Neural cell (in vitro differentiated cells): ENCODE results near the gene SHTN1. TPM values are rescaled to one million over a fixed set of nuclear protein-coding genes. Genes with fewer than 3 reads are reported as not detected.

Experiments
- H2AFZ ChIP-seq: fragments of 200-600, 300-800 bp; sonication (generic), shearing (Covaris generic); 2 replicates; pipeline ENCODE4 v1.6.0; 2014; ENCODE audit warnings: low read depth, mild to moderate bottlenecking, antibody characterized with exemption, low read length, moderate library complexity
- H3F3A ChIP-seq: fragments of 200-600 bp; shearing (Covaris generic); 2 replicates; pipeline ENCODE4 v1.6.1; 2016; ENCODE audit warnings: mild to moderate bottlenecking, moderate library complexity, mixed read lengths, antibody characterized with exemption, low read length; ENCODE audit not compliant: insufficient read depth, poor library complexity, severe bottlenecking
- H3K27ac ChIP-seq: fragments of 200-600, 300-800 bp; sonication (generic), shearing (Covaris generic); 2 replicates; pipeline ENCODE4 v1.5.1; 2014; ENCODE audit warnings: mild to moderate bottlenecking, low read length, moderate library complexity
- H3K27me3 ChIP-seq: fragments of 300-800, 200-600 bp; sonication (generic), shearing (Covaris generic); 2 replicates; pipeline ENCODE4 v1.6.0; 2014; ENCODE audit warnings: mild to moderate bottlenecking, low read depth, low read length, moderate library complexity; ENCODE audit not compliant: insufficient read depth
- H3K36me3 ChIP-seq: fragments of 300-800, 200-600 bp; sonication (generic), shearing (Covaris generic); 2 replicates; pipeline ENCODE4 v1.5.1; 2014; ENCODE audit warnings: mild to moderate bottlenecking, antibody characterized with exemption, low read length, moderate library complexity; ENCODE audit not compliant: insufficient read depth
- H3K4me2 ChIP-seq: fragments of 300-800, 200-600 bp; sonication (generic), shearing (Covaris generic); 2 replicates; pipeline ENCODE4 v1.6.0; 2014; ENCODE audit warnings: mild to moderate bottlenecking, low read length
- H3K4me3 ChIP-seq: fragments of 300-800, 200-600 bp; sonication (generic), shearing (Covaris generic); 2 replicates; pipeline ENCODE4 v1.5.1; 2014; ENCODE audit warnings: mild to moderate bottlenecking, low read length, moderate library complexity
- H3K79me2 ChIP-seq: fragments of 200-600 bp; shearing (Covaris generic); replicated peaks from 2 replicates; pipeline ENCODE4 v1.6.0; 2014; ENCODE audit warnings: mild to moderate bottlenecking, low read length, moderate library complexity; ENCODE audit not compliant: insufficient read depth
- H3K9ac ChIP-seq: fragments of 300-800, 200-600 bp; sonication (generic), shearing (Covaris generic); 2 replicates; pipeline ENCODE4 v1.6.1; 2016; ENCODE audit warnings: mild to moderate bottlenecking, low read length, mixed read lengths
- H3K9me2 ChIP-seq: fragments of 200-600 bp; shearing (Covaris generic); 2 replicates; pipeline ENCODE4 v1.6.1; 2016; ENCODE audit warnings: mild to moderate bottlenecking, low read length, mixed read lengths; ENCODE audit not compliant: insufficient read depth
- H3K9me3 ChIP-seq: fragments of 200-600, 300-800 bp; sonication (generic), shearing (Covaris generic); 2 replicates; pipeline ENCODE4 v1.6.1; 2016; ENCODE audit warnings: mild to moderate bottlenecking, mixed run types, low read length, moderate library complexity, mixed read lengths
- H4K20me1 ChIP-seq: fragments of 200-600 bp; shearing (Covaris generic); 2 replicates; pipeline ENCODE4 v1.6.1; 2016; ENCODE audit warnings: mild to moderate bottlenecking, mixed run types; ENCODE audit not compliant: insufficient read depth
- EP300 ChIP-seq: fragments of 450-650 bp; conservative IDR thresholded peaks from 2 replicates; pipeline ENCODE4 v1.6.1; 2014; ENCODE audit warnings: antibody characterized with exemption, mild to moderate bottlenecking, moderate library complexity; ENCODE audit not compliant: poor library complexity, severe bottlenecking
- EZH2 ChIP-seq: fragments of 200-600, 300-800 bp; shearing (Covaris generic), sonication (generic); IDR thresholded peaks from 2 replicates; pipeline ENCODE4 v1.6.1; 2014; ENCODE audit warnings: antibody characterized with exemption, low read length, borderline replicate concordance, mild to moderate bottlenecking; ENCODE audit not compliant: insufficient read depth, poor library complexity, severe bottlenecking
- MXI1 ChIP-seq: fragments of 450-650 bp; conservative IDR thresholded peaks from 2 replicates; pipeline ENCODE4 v1.6.1; 2014; ENCODE audit warnings: antibody characterized with exemption, mild to moderate bottlenecking; ENCODE audit not compliant: poor library complexity, severe bottlenecking
- POLR2AphosphoS5 ChIP-seq: IDR thresholded peaks from 2 replicates; pipeline ENCODE4 v1.6.1; 2012
- RAD21 ChIP-seq: fragments of 450-650 bp; conservative IDR thresholded peaks from 2 replicates; pipeline ENCODE4 v1.6.1; 2014; ENCODE audit warnings: antibody characterized with exemption, mild to moderate bottlenecking, moderate library complexity
- SMC3 ChIP-seq: fragments of 450-650 bp; conservative IDR thresholded peaks from 2 replicates; pipeline ENCODE4 v1.6.1; 2014; ENCODE audit warnings: antibody characterized with exemption, mild to moderate bottlenecking, moderate library complexity; ENCODE audit not compliant: poor library complexity
- TAF1 ChIP-seq: IDR thresholded peaks from 2 replicates; pipeline ENCODE4 v1.6.1; 2012; ENCODE audit warnings: low read depth
- polyA minus RNA-seq: library from RNA; depleted of rRNA, polyadenylated mRNA; stranded (reverse); fragments of >200 nt; gene quantifications from 2 replicates; pipeline ENCODE4 v1.2.3, GENCODE V29; 2014
- polyA plus RNA-seq: library from polyadenylated mRNA; depleted of rRNA; stranded (reverse); fragments of >200 nt; gene quantifications from 2 replicates; pipeline ENCODE4 v1.2.3, GENCODE V29; 2014
- TF ChIP-seq, protein P1 (sequence below): IDR thresholded peaks from 2 replicates; pipeline ENCODE4 v1.6.1; 2012; ENCODE audit warnings: borderline replicate concordance
- TF ChIP-seq, protein P2 (sequence below): fragments of 450-650 bp; IDR thresholded peaks from 2 replicates; pipeline ENCODE4 v1.5.1; 2014; ENCODE audit warnings: antibody characterized with exemption, mild to moderate bottlenecking, moderate library complexity; ENCODE audit not compliant: poor library complexity, severe bottlenecking

SHTN1 gene, protein sequence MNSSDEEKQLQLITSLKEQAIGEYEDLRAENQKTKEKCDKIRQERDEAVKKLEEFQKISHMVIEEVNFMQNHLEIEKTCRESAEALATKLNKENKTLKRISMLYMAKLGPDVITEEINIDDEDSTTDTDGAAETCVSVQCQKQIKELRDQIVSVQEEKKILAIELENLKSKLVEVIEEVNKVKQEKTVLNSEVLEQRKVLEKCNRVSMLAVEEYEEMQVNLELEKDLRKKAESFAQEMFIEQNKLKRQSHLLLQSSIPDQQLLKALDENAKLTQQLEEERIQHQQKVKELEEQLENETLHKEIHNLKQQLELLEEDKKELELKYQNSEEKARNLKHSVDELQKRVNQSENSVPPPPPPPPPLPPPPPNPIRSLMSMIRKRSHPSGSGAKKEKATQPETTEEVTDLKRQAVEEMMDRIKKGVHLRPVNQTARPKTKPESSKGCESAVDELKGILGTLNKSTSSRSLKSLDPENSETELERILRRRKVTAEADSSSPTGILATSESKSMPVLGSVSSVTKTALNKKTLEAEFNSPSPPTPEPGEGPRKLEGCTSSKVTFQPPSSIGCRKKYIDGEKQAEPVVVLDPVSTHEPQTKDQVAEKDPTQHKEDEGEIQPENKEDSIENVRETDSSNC
- polyA plus RNA-seq (40.9 and 55.8 TPM in 2 replicates), polyA minus RNA-seq (34.3 and 49.2 TPM in 2 replicates)

DNA sequence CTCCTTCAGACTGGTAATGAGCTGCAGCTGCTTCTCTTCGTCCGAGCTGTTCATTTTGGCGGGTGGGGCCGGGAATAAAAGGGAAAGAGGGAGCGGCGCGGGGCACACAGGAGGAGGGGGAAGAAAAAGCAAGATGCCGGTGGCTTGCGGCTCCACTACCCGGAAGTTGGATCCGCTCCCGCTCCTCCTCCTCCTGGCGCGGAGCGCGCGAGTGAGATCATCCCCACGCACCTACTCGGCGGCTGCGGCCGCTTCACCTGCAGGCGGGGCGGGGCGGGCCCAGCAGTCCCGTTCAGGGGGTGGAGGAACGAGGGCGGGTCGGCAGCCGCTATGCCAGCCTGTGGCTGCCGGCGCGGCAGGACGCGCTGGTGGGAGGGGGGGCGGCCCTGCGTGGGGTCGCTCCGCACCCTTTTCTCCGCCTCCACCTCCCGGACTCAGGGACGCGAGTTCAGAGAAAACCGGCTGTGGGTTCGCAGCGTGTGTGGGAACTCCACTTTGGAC, at the start of gene SHTN1:
SHTN1 (minus strand) TSS at position 162 of the 501 bp plus-strand sequence; CDS start at position 54, 108 bp downstream.
- no peak for TF ChIP-seq SMC3
- peak; percentile 48 for TF ChIP-seq TAF1
- TF ChIP-seq POLR2AphosphoS5 = peak; percentile 64
- peak; percentile 45 for TF ChIP-seq MXI1
- Histone ChIP-seq H3K27ac (peak within 1 kb of the TSS; percentile 26), H3F3A (no peaks in the 10 kb centered on the region), H3K9me2 (no peaks in the 10 kb centered on the region), H3K27me3 (no peaks in the 10 kb centered on the region), H3K4me2 (peak within 1 kb of the TSS; percentile 35), H3K4me3 (peak within 1 kb of the TSS; percentile 95), H3K9me3 (no peaks in the 10 kb centered on the region), H3K79me2 (peaks cover 4% of the 10 kb centered on the region), H3K36me3 (no peaks in the 10 kb centered on the region), H2AFZ (peak within 1 kb of the TSS; percentile 72), H4K20me1 (no peaks in the 10 kb centered on the region), H3K9ac (peak within 1 kb of the TSS; percentile 79)

DNA sequence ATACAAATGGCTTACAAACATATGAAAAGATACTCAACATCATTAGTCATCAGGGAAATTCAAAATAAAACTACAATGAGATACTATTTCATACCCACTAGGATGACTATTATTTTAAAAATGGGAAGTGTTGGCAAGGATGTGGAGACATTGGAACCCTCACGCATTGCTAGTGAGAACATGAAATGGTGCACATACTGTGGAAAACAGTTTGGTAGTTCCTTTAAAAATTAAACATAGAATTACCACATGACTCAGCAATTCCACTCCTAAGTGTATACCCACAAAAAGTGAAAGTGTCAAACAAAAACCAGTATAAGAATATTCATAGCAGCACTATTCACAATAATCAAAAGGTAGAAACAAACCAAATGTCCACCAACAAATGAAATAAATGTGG, 48.5 kb upstream of the SHTN1 start:
- no peak overlapping the region for H2AFZ ChIP-seq
- no peak overlapping the region for H3K4me2 ChIP-seq
- H3K9me3 ChIP-seq = no peaks in the 10 kb centered on the region
- H3K9me2 ChIP-seq = no peaks in the 10 kb centered on the region
- no peaks in the 10 kb centered on the region for H3K79me2 ChIP-seq
- no peaks in the 10 kb centered on the region for H4K20me1 ChIP-seq
- H3K27me3 ChIP-seq = no peaks in the 10 kb centered on the region
- no peak overlapping the region for H3K9ac ChIP-seq
- H3F3A ChIP-seq = no peaks in the 10 kb centered on the region
- no peak for TF ChIP-seq SMC3
- TF ChIP-seq RAD21 = no peak
- TF ChIP-seq EZH2 = no peak
- TF ChIP-seq POLR2AphosphoS5 = no peak
- TF ChIP-seq, protein P1, sequence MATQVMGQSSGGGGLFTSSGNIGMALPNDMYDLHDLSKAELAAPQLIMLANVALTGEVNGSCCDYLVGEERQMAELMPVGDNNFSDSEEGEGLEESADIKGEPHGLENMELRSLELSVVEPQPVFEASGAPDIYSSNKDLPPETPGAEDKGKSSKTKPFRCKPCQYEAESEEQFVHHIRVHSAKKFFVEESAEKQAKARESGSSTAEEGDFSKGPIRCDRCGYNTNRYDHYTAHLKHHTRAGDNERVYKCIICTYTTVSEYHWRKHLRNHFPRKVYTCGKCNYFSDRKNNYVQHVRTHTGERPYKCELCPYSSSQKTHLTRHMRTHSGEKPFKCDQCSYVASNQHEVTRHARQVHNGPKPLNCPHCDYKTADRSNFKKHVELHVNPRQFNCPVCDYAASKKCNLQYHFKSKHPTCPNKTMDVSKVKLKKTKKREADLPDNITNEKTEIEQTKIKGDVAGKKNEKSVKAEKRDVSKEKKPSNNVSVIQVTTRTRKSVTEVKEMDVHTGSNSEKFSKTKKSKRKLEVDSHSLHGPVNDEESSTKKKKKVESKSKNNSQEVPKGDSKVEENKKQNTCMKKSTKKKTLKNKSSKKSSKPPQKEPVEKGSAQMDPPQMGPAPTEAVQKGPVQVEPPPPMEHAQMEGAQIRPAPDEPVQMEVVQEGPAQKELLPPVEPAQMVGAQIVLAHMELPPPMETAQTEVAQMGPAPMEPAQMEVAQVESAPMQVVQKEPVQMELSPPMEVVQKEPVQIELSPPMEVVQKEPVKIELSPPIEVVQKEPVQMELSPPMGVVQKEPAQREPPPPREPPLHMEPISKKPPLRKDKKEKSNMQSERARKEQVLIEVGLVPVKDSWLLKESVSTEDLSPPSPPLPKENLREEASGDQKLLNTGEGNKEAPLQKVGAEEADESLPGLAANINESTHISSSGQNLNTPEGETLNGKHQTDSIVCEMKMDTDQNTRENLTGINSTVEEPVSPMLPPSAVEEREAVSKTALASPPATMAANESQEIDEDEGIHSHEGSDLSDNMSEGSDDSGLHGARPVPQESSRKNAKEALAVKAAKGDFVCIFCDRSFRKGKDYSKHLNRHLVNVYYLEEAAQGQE = no peak
- TF ChIP-seq EP300 = no peak
- TF ChIP-seq, protein P2, sequence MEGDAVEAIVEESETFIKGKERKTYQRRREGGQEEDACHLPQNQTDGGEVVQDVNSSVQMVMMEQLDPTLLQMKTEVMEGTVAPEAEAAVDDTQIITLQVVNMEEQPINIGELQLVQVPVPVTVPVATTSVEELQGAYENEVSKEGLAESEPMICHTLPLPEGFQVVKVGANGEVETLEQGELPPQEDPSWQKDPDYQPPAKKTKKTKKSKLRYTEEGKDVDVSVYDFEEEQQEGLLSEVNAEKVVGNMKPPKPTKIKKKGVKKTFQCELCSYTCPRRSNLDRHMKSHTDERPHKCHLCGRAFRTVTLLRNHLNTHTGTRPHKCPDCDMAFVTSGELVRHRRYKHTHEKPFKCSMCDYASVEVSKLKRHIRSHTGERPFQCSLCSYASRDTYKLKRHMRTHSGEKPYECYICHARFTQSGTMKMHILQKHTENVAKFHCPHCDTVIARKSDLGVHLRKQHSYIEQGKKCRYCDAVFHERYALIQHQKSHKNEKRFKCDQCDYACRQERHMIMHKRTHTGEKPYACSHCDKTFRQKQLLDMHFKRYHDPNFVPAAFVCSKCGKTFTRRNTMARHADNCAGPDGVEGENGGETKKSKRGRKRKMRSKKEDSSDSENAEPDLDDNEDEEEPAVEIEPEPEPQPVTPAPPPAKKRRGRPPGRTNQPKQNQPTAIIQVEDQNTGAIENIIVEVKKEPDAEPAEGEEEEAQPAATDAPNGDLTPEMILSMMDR = no peak
- TF ChIP-seq MXI1 = no peak
- TF ChIP-seq TAF1 = no peak
- H3K36me3 ChIP-seq = no peaks in the 10 kb centered on the region
- no peak overlapping the region for H3K4me3 ChIP-seq
- H3K27ac ChIP-seq = no peak overlapping the region
